MCF 10A (cell line): ENCODE data around the gene CNOT4. TPM values are rescaled to one million over a fixed set of nuclear protein-coding genes. Genes with fewer than 3 reads are reported as not detected.

ENCODE experiments used
- BruUV-seq: library from RNA; stranded (reverse); fragments of 400-500 nt; replicated peaks from 2 replicates; lab custom pipeline; 2021; lab: Mats Ljungman, UMichigan
- CTCF ChIA-PET: fragments of 300-600 bp; sonication (Branson Sonifier 250); formaldehyde crosslinking; extraction: SDS; loops from one replicate; lab custom pipeline; 2021; ENCODE audit warnings: antibody characterized with exemption, inconsistent platforms; lab: Yijun Ruan, JAX
- POLR2A ChIA-PET: fragments of 300-600, 350-650 bp; sonication (Branson Sonifier 250); formaldehyde crosslinking; extraction: SDS; loops from one replicate; lab custom pipeline; 2020; ENCODE audit warnings: antibody characterized with exemption, inconsistent platforms; lab: Yijun Ruan, JAX
- DNase-seq: peaks from one replicate; pipeline ENCODE4 v3.0.0-alpha.2; 2018; ENCODE audit not compliant: unreplicated experiment
- H3K27ac Mint-ChIP-seq: one replicate; pipeline ENCODE4 v1.8.0; 2022; ENCODE audit warnings: mild to moderate bottlenecking, low read depth, mixed read lengths; ENCODE audit not compliant: unreplicated experiment
- H3K27me3 Mint-ChIP-seq: one replicate; pipeline ENCODE4 v1.8.0; 2022; ENCODE audit warnings: mixed read lengths; ENCODE audit not compliant: insufficient read depth, unreplicated experiment
- H3K36me3 Mint-ChIP-seq: one replicate; pipeline ENCODE4 v1.8.0; 2022; ENCODE audit warnings: mild to moderate bottlenecking, moderate library complexity, mixed read lengths; ENCODE audit not compliant: insufficient read depth, unreplicated experiment
- H3K4me1 Mint-ChIP-seq: one replicate; pipeline ENCODE4 v1.8.0; 2022; ENCODE audit warnings: mixed read lengths; ENCODE audit not compliant: insufficient read depth, unreplicated experiment
- H3K4me3 Mint-ChIP-seq: one replicate; pipeline ENCODE4 v1.8.0; 2022; ENCODE audit warnings: mild to moderate bottlenecking, moderate library complexity, mixed read lengths; ENCODE audit not compliant: unreplicated experiment
- H3K9me3 Mint-ChIP-seq: one replicate; pipeline ENCODE4 v1.8.0; 2022; ENCODE audit warnings: mixed read lengths; ENCODE audit not compliant: unreplicated experiment
- intact Hi-C: fragments of 100-400 bp; cut with micrococcal nuclease; formaldehyde crosslinking; loops from 2 replicates; pipeline ENCODE4 v1.14.1; 2022
- total RNA-seq: library from RNA; stranded (reverse); gene quantifications from 2 replicates; pipeline ENCODE4 v1.2.3, GENCODE V29; 2022
- TF ChIP-seq, protein P1 (sequence below): fragments of 200-600 bp; IDR thresholded peaks from one replicate; pipeline ENCODE4 v1.8.0; 2022; ENCODE audit warnings: antibody characterized with exemption, mild to moderate bottlenecking; ENCODE audit not compliant: unreplicated experiment

CNOT4 gene
- total RNA-seq, 1 experiment from 2014 or later: 18.5 TPM

DNA sequence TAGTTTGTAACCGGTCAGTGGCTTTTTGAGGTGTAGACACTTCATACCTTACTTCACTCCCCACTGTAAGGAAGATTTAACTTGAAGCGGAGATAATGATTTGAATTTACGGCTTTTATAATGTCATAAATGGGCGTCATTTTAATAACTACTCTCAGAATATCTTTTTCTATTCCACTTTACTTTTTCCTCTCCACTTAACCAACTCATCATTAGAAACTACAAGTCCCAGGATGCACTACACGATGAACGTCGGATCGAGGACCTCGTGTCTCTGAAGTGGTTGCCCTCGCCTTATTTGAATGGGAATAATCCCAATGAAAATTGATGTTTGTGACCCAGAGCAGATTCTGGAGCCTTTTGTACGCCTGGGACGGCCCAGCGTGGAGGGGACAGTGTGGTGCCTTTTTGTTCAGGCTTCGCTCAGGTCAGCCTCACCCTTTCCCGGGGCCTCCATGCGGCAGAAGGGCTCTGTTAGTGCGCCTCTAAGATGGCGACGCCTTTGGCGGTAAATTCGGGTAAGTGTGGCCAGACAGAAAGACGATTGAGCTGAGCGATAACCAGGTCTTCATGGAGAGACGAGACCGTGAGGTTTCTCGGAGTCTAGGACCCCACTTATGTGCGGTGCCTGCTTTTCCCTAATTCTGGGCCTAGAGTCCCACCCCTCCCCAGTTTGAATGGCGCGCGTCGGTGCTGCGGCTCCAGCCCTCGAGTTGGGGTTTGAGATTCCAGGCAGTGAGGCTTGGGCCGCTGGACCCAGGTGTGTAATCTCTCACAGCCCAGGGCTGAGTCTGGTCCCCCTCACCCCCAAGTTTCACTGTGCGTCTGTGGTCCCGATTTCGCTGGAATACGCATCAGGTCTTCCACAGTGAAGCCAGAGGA lies 47.8 kb upstream of the CNOT4 start, which contains the start of gene NUP205:
NUP205 (plus strand) TSS at position 463 of the 882 bp plus-strand sequence; CDS start at position 491, 28 bp downstream.
- CTCF ChIA-PET: interaction anchor here (0.6 to 1.9 kb wide), 15 partner anchors 9 to 921 kb away, joined by 3 to 17 read pairs (median 3); no protein-coding TSS in a partner anchor
- no peak within 1 kb of the TSS for H3K27ac Mint-ChIP-seq

DNA sequence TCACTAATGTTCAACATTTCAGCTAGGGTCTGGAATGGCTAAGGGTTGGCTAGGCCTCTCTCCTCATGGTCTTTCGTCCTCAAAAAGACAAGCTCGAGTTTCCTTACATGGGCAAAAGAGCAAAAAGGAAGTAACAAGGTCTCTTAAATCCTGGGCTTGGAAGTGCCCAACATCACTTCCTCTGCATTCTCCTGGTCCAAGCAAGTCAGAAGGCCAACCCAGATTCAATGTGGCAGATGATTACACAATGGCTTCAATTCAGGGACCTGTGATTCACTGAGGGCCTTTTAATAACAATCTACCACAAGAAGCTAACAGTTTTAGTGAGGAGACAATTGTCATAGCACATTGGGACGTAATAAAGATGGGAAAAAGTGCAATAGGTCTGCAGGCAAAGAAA lies 43.4 kb upstream of the CNOT4 start:
- TF ChIP-seq, protein P1, sequence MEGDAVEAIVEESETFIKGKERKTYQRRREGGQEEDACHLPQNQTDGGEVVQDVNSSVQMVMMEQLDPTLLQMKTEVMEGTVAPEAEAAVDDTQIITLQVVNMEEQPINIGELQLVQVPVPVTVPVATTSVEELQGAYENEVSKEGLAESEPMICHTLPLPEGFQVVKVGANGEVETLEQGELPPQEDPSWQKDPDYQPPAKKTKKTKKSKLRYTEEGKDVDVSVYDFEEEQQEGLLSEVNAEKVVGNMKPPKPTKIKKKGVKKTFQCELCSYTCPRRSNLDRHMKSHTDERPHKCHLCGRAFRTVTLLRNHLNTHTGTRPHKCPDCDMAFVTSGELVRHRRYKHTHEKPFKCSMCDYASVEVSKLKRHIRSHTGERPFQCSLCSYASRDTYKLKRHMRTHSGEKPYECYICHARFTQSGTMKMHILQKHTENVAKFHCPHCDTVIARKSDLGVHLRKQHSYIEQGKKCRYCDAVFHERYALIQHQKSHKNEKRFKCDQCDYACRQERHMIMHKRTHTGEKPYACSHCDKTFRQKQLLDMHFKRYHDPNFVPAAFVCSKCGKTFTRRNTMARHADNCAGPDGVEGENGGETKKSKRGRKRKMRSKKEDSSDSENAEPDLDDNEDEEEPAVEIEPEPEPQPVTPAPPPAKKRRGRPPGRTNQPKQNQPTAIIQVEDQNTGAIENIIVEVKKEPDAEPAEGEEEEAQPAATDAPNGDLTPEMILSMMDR: no peak
- peaks cover 3% of the 10 kb centered on the region for H3K27me3 Mint-ChIP-seq
- no peak for DNase-seq
- CTCF ChIA-PET: interaction anchor here (0.7 to 1.8 kb wide), 3 partner anchors 11 to 279 kb away, joined by 4 to 7 read pairs (median 6); no protein-coding TSS in a partner anchor
- intact Hi-C loops: no loop called here
- no peaks in the 10 kb centered on the region for H3K4me1 Mint-ChIP-seq
- peaks cover under 1% of the 10 kb centered on the region for H3K36me3 Mint-ChIP-seq
- no peak overlapping the region for H3K27ac Mint-ChIP-seq
- BruUV-seq: no TSS peak
- H3K9me3 Mint-ChIP-seq: no peaks in the 10 kb centered on the region
- no peak overlapping the region for H3K4me3 Mint-ChIP-seq
- POLR2A ChIA-PET: interaction anchor here (1.4 kb wide), 1 partner anchor 48 kb away, joined by 5 read pairs; no protein-coding TSS in a partner anchor

More for the DNA sequence above, 47.8 kb upstream of the CNOT4 start, which contains the start of gene NUP205:
- peak; percentile 83 for DNase-seq
- Mint-ChIP-seq H3K36me3 (no peaks in the 10 kb centered on the region), H3K4me1 (peaks cover 9% of the 10 kb centered on the region), H3K9me3 (no peaks in the 10 kb centered on the region), H3K4me3 (no peak within 1 kb of the TSS), H3K27me3 (no peaks in the 10 kb centered on the region)
- POLR2A ChIA-PET: interaction anchor here (0.6 to 1.4 kb wide), 11 partner anchors 12 to 278 kb away, joined by 3 to 6 read pairs (median 4); partner anchors contain the start of gene CNOT4
- intact Hi-C loops: loop anchor here (1.0 kb wide), 4 partner anchors 45 to 276 kb away; no protein-coding TSS in a partner anchor
- TF ChIP-seq, protein P1: no peak
- BruUV-seq: TSS peak; percentile 96

DNA sequence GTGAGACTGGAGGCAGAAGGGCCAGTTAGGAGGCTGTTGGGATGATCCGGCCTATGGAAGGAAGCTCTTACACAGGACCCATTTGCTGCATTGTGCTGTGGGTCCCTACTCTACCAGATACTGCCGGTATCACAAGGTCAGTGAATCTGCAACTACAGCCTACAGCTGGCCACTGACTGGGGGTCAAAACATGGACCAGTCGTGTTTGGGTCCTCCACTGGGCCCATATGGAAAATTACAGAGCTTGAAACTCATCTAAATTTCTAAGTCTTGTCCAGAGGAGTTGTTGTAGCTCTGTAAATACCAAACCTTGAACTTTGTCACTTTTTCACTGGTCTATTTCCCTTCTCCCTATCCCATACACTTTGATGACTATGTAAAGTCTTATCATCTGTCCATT lies 42.2 kb upstream of the CNOT4 start:
- H3K9me3 Mint-ChIP-seq: no peaks in the 10 kb centered on the region
- no peak for DNase-seq
- intact Hi-C loops: no loop called here
- BruUV-seq: no TSS peak
- ChIA-PET POLR2A (interaction anchor here (0.7 kb wide), 1 partner anchor 817 kb away, joined by 3 read pairs; no protein-coding TSS in a partner anchor), CTCF (interaction anchor here (0.7 to 1.8 kb wide), 5 partner anchors 25 to 278 kb away, joined by 3 to 7 read pairs (median 4); no protein-coding TSS in a partner anchor)
- peaks cover 14% of the 10 kb centered on the region for H3K27me3 Mint-ChIP-seq
- no peaks in the 10 kb centered on the region for H3K4me1 Mint-ChIP-seq
- peaks cover 6% of the 10 kb centered on the region for H3K36me3 Mint-ChIP-seq
- H3K4me3 Mint-ChIP-seq: no peak overlapping the region
- TF ChIP-seq, protein P1: no peak
- H3K27ac Mint-ChIP-seq: no peak overlapping the region

- peaks cover 14% of the 10 kb centered on the region for H3K27me3 Mint-ChIP-seq
- no TSS peak for BruUV-seq
- H3K9me3 Mint-ChIP-seq: no peaks in the 10 kb centered on the region
- POLR2A ChIA-PET: no interaction called here
- no peak overlapping the region for H3K27ac Mint-ChIP-seq
- TF ChIP-seq, protein P1: no peak
- H3K36me3 Mint-ChIP-seq: peaks cover 6% of the 10 kb centered on the region
- H3K4me1 Mint-ChIP-seq: no peaks in the 10 kb centered on the region
- no peak for DNase-seq
- H3K4me3 Mint-ChIP-seq: no peak overlapping the region
- intact Hi-C loops: no loop called here
- CTCF ChIA-PET: interaction anchor here (0.6 to 1.5 kb wide), 2 partner anchors 95 to 428 kb away, joined by 3 read pairs; no protein-coding TSS in a partner anchor
Measured at GRCh38 chr7:135550196-135550595, 40.3 kb upstream of the CNOT4 start.
